ENCODE data around the gene PKMYT1. TPM values are rescaled to one million over a fixed set of nuclear protein-coding genes. Genes with fewer than 3 reads are reported as not detected.

The PKMYT1 gene
- polyA plus RNA-seq, 2 of the 4 experiments (the other 2 are of a cell fraction) = 10.5 to 50.5 TPM

GRCh38 chr16:2991566-2992261 lies 11.5 kb upstream of the PKMYT1 start:
- ATAC-seq (no peak), DNase-seq (ENCODE audit: low read depth in 1 of 2, low spot score in 1 of 2) (no peak), FAIRE-seq (no peak)
- CTCF ChIA-PET = interaction anchor here (0.6 to 1.2 kb wide), 7 partner anchors 9 to 67 kb away, joined by 3 to 4 read pairs (median 3); partner anchors contain the start of gene PAQR4
- Histone ChIP-seq H3K4me1 (peaks cover 3% of the 10 kb centered on the region; the same call in 1 of the 3 replicates), H3K4me3 (no peak overlapping the region), H3K9me3 (no peaks in the 10 kb centered on the region), H3K27ac (no peak overlapping the region), H3K4me2 (no peak overlapping the region)
- WGBS (ENCODE audit: missing lambda C conversion rate) = 85% methylated on average over 12 of the region's 12 CpGs
- POLR2A ChIA-PET = no interaction called here
- no peak for TF ChIP-seq CEBPB (IDR thresholded peaks at IDR 0.05)
- TF ChIP-seq KDM5A (IDR thresholded peaks at IDR 0.05) = no peak
- no peak for TF ChIP-seq REST (IDR thresholded peaks at IDR 0.05)
- TF ChIP-seq ZC3H11A (IDR thresholded peaks at IDR 0.05) = no peak
- no peak for TF ChIP-seq CTCF (IDR thresholded peaks at IDR 0.05)
- TF ChIP-seq BCL3 (IDR thresholded peaks at IDR 0.05) = no peak
- no peak for TF ChIP-seq JUNB (IDR thresholded peaks at IDR 0.05)
- no peak for TF ChIP-seq EHMT2 (IDR thresholded peaks at IDR 0.05; ENCODE audit: low read depth)
- no peak for TF ChIP-seq ELK1 (IDR thresholded peaks at IDR 0.05; ENCODE audit: low read depth, low read length)
- TF ChIP-seq EP300 (IDR thresholded peaks at IDR 0.05) = no peak
- TF ChIP-seq GATA3 (IDR thresholded peaks at IDR 0.05; ENCODE audit: borderline replicate concordance) = no peak
- no peak for TF ChIP-seq EHF (CRISPR knock-in tag; IDR thresholded peaks at IDR 0.05)

- TF ChIP-seq HOXB13 (CRISPR knock-in tag; IDR thresholded peaks at IDR 0.05; ENCODE audit: low read depth) (no peak), EHMT2 (IDR thresholded peaks at IDR 0.05; ENCODE audit: low read depth) (no peak), ATOH8 (CRISPR knock-in tag; IDR thresholded peaks at IDR 0.05; ENCODE audit: low read depth) (no peak)
- POLR2A ChIA-PET = no interaction called here
- H3K4me1 ChIP-seq = peaks cover 3% of the 10 kb centered on the region; the same call in 1 of the 3 replicates
- H3K4me2 ChIP-seq = no peak overlapping the region
- FAIRE-seq (no peak), ATAC-seq (no peak), DNase-seq (ENCODE audit: low read depth in 1 of 2, low spot score in 1 of 2) (no peak)
- no peak overlapping the region for H3K27ac ChIP-seq
- CTCF ChIA-PET = interaction anchor here (0.6 to 1.2 kb wide), 4 partner anchors 8 to 67 kb away, joined by 3 read pairs; no protein-coding TSS in a partner anchor
- no peaks in the 10 kb centered on the region for H3K9me3 ChIP-seq
- no peak overlapping the region for H3K4me3 ChIP-seq
- 81% methylated on average over 10 of the region's 10 CpGs for WGBS (ENCODE audit: missing lambda C conversion rate)
These were observed 10.6 kb upstream of the PKMYT1 start for GRCh38 chr16:2990891-2991290.

Data from A549 (cell line).